HG03439 (cell line): Measurements from ENCODE around the gene TMEM30A.

Experiments
- ATAC-seq: cut with Tn5 transposase; IDR thresholded peaks from one replicate; pipeline ENCODE4 v1.9.1; 2021; ENCODE audit warnings: mild to moderate bottlenecking, moderate library complexity; ENCODE audit not compliant: unreplicated experiment

Gene TMEM30A

DNA sequence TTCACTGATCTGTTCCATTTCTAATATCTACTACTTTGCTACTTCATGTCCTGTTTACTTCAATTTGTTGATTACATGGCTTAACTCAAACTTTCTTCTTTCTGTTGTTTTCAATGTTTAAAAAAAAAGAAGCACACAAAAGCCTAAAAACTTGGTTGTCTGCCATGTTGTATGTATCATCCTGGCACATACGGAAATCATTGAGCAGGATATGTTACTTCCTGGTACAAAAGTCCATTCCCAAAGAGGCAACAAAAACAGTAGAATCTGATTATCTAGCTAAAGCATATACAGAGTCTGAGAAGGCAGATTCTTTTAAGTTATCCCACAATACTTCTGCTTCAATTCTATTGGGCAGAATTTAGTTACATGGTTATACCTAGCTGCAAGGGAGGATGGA lies 64.2 kb downstream of the TMEM30A start:
- ATAC-seq = no peak

DNA sequence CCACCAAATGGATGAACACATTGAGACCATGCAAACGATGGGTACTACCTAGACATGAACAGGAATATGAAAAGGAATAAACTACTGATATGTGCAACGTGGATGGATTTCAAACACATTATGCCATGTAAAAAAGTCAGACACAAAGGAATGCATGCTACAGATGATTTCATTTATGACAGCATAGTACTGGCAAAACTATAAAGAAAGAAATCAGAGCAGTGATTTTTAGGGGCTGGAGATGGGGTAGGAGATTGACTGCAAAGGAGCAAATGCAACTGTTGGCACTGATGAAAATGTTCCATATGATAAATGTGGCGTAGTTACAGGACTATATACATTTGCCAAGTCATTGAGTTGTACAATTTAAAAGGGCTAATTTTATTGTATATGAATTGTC lies 65.3 kb downstream of the TMEM30A start:
- ATAC-seq = no peak

DNA sequence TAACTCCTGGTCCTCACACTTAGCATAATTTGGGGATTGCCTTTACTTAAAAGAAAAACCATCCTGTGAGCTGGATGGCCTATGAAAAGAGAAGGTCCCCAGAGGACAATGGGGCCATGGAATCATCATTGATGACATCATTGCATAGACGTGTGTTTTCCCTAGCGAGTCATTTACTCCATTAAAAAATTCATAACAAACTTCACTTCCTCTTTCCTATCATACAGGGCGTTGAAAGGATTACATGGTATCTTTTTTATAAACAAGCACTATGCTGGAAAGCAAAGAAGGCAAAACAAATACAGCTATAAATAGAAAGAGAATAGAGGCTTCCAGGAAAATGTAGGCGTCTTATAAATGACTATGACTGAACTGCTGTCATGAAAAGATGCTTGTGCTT lies 67.4 kb downstream of the TMEM30A start:
- no peak for ATAC-seq

DNA sequence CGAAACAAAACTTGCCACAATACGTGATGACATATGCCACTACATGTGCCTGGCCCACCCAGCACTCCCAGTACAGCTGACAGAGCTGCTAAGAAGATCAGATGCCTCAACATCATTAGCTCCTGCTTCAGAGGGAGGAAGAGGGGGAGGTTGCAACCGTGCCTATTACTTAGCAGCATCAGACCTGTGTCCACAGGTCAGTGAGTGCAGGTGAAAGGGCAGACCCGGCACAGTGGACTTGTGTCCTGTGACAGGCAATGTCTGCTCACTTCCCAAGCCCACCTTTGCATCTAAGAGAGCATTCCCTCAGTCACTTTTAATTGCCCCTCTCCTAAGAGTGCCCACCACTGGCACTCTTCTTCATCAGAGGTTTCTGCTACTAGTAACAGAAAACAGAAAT lies 69.3 kb downstream of the TMEM30A start:
- ATAC-seq = no peak

DNA sequence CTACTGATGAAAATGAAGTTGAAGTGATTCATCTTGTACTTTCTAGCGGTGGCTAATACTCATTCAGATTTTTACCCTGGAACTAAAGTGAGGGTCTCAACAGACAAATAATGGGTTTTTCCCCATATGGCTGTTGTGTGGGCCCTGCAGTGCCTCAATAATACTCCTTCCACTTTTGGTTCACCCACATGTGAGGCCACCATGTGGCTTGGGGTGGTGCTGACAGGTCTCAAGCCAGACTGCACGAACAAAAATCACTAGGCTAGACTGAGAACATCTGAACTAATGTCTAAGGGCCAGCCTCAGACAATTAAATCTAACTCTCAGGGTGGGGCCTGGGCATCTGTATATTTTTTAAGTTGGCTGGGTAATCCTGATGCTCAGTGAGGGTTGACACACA lies 70.9 kb downstream of the TMEM30A start:
- no peak for ATAC-seq

DNA sequence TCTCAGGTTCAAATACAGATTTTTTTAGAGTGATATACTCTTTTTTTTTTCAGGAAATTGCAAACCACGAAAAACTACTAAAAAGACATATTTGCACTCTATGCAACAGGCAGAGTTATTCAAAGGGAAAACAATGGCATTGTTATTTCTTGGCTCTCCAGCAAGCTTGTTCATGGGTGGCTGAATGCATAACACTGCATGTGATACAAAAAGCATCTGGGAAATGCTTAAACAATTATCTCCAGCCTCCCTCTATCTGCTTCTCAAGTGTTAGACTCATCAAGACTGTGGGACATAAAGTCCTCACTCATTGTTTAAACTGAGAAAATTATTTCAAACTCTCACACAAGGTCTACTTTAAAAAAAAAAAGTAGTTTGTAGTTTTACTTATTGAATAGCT lies 71.5 kb downstream of the TMEM30A start:
- no peak for ATAC-seq

DNA sequence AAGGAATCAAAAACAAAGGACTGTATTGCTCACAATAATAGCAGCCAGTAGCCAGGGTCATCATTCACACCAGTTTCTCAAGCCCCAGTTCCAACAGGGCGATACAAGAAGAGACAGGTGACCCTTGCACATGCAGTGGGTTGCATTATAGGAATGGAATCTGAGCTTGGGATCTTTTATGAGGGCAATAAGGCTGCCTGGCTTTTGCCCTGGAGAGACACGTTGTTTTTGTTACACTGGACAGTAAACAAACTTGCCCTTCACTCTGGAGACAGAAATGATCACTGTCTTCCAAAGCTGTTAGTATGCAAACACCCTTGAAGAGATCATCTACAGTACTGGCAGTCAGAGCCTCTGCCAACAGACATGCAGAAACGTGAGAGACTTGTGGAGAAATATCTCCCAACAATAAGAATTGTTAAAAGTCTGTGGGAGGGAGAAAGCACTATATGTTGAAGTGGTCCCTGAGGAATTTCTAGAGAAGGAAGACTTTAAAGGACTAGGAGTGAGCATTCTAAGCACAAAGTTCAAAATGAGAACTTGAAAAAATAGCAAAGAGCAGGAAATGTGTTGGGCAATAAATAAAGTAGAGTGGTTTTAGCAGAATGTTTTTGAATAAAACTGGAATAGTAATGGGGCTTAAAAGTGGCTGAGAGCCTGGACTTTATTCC lies 72.5 kb downstream of the TMEM30A start:
- ATAC-seq = no peak

DNA sequence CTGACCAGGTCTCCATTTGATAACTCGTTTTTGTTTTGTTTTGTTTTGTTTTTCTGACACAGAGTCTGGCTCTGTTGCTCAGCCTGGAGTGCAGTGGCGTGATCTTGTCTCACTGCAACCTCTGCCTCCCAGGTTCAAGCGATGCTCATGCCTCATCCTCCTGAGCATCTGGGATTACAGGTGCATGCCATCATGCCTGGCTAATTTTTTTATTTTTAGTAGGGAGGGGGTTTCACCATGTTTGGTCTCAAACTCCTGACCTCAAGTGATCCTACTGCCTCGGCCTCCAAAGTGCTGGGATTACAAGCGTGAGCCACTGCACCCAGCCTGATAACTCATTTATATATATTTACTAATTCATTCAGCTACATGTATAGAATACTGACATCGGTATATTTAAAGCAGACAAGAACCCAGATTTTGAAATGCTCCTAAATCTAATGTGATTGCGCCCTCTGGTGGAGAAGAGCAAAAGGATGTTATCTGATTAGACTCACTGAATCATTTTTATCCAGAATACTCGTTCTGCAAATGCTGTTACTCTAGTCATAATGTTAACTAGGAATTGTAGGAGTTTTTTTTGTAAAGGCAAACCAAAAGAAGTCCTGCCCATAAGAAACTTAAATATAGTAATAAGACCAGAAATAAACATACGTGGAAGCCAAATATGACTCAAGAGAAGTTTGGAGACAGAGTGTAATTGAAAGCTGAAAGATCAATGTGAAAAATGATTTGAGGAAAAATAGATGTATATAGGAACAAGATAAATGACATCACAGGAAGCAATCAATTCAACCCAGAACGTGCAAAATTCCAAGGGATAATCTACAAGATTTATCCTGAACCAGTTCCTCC lies 73.5 kb downstream of the TMEM30A start:
- ATAC-seq = no peak

DNA sequence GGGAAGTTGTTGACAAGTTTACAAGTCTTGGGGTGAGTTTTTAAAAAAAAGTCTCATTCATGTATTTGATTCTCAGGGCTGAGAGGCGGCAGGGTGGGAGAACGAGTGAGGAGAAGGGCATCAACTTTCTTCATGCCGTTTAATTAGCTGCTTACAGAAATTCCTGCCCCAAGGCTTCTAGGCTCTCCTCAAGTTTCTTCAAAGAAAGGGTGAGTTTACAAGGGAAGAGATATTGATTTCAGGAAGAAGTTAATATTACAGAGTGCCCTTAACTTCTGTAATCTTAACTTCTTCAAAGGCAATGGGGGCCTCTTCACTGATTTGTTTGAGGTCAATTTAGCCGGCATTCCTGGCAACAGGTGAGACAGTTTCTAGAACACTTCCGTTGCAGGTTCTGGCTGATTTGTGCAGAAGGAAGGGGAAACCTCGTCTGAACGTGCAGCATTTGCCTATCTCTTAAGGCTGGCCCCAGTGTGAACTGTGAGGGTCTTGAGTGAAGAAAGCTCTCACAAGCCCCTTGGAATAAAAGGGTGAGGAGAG lies 75.3 kb downstream of the TMEM30A start:
- ATAC-seq = no peak

DNA sequence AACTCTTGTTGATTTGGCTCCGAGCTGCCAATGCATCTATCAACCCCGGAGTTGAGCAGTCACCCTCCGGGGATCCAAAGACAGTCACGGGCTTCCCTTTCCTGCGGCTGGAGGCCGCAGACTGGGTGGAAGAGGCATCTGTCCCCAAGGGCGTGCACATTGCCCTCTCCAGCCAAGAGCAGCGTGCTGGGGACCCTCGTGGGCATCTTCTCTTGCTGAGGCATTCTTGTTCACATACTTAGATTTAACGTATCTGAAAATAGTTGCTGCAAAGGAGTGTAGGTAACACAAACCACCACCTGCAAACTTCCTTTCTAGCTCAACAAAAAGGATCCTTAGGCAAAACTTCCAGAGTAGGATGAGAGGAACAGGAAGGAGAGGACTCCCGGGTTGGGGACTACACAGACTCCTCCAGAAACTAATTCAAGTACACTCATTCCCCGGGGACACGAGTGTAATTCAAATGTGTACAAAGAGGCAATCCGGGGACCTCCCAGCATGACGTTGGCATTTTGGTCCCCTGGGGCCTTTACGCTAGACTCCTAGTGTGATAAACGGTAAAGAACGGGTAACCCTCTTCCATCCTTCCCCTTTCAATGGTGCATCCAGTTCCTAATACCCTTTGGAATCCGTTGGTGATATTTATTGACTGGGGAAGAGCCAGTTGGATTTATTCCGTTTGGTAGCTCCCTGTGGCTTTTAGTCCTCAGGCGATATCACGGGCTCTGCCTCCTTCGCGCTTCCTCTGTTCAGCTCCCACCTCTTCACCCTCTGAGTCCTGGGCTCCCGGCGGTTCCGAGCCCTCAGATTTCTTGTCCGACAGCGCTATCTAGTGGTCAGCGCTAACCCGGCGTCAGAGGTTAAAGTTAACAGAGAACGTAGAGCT lies 76.1 kb downstream of the TMEM30A start:
- peak; percentile 78 for ATAC-seq

DNA sequence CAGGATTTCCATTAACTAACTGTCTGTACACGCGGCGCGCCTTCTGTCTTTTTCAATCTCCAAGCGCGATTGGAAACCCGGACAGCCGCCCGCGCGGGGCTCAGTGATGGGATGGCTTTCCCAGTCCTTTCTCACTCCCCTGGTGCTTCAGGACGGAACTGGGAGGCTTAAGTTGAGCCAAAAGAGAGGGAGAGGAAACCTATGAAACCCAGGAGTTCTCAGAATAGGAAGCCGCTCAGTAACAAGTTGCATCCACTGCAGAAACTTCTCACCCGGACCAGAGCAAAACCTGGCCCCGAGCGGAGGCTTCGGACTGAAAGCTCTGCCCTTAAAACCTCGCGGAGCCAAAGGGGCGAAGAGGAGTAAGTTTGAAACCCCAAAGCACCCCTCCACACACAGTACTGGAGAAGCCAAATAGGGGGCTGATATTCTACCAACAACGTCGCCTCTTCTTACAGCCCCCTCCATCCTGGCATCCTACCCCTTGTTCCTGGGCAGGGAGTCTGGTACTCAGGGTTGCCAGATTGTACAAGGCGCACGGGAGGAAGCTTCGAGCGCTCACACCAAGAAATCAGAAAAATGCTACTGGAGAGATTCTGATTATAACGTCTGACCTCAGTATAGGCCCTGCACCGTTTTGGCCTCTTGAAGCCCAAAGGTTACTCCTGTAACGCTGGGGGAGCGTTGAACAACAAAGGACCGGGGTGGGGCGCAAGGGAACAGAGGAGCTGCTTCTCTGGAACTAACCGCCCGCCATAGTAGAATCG lies 77.8 kb downstream of the TMEM30A start:
- ATAC-seq = no peak

DNA sequence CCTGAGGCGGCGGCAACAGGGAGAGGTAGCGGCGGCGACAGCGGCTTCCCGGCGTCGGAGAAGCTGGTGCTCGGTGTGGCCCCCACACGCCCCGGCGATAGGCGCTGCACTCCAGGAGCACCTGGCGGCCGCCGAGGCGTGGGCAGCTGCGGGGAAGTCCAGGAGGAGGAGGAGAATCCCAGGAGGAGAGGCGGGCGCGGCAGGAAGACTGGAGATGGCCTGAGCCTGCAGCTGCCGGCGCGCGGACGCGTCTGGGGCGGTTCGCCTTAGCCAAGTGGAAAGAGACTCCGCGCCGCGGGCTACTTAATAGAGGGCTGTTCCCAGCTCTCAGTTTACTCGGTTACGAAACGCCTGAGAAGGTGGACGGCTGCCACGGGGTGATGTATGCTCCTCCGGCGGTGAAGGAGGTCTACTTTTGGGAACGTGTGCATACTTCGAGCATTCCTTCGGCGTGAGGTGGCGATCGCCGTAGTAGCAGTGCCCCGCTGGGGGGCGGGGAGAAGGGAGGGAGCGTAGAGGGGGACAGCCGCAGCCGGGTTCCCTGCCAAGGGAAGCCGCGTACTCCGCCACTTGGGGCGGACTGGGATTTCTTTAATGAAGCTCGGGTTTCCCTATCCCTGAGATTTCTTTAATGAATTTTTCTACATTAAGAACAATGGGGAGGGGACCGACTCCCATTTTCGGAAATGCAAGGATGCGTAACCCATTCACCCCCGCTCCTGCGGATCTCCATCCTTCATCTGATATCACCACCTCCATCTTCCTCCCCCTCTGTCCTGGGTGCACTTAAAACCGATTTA lies 78.6 kb downstream of the TMEM30A start, which contains the start of gene COL12A1:
COL12A1 (minus strand) TSS at position 278 of the 800 bp plus-strand sequence. CDS start 3,261 bp downstream, outside the sequence.
- no peak for ATAC-seq

DNA sequence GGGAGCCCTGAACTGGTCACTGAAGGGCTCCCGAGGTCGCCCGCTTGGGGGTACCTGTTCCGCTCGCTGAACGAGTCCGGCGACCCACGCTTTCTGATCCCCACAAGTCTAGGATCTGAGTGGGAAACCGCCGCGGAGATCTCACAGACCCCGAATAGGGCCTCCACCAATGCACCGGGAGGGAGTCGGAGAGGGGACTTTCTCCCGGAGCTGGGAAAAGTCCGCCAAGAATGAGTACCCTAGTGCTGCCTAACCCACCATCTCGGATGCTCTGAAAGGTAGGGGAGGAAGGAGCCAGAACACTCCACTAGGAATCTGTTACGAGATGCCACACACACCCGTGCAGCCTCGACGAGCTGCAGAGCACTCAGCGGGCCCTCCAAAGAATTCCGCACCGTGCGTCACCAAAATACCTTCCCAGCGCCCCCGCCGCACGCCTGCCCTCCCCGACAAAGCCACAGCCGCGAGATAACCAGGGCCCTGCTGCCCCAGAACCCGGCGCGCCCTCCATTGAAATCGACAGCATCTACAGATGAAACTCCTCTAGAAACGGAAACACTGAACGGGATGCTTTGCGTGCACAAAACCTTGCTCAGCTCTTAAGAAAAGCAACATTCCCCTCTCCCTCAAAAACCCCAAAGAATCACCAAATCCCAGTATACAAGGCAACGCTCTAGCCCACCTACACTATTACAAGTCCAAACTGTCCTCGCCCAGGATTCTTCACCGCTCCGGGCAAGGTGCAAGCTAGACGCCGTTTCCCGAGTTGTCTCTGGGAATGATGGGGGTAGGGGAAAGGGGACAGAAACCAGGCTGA lies 79.4 kb downstream of the TMEM30A start:
- ATAC-seq = no peak

DNA sequence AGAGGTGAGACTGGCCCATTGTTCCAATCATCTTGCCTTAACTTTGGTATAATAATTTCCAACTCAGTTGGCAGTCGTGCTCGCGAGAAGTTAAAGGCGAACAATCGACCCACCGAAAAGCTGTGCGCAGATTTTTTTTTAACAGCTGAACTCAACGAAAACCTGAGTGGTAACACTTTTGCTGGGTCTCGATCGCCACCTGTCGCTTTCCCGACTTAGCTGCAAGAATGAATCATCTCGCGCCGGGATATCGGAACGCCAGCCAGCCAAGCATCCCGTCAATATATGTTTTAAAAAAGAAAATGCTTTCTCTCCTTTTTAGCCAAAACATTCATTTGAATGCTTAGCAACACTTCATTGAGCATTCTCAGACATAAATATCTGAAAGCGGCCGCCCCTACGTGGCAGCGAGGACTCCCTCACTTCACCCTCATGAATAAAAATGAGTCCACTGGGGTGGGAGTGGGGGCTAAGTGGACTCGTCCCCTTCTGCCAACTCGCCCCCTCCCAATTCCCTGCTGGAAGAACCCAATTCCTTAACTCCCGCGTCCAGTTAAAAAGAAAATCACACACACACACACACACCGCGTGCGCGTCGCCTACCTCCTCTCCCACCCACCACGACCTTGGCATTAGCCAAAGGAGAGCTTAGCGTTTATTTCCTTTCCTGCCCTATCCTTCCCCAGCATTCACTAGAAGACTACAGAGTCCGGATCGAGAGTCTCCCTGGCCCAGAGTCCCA lies 80.2 kb downstream of the TMEM30A start:
- ATAC-seq = no peak

DNA sequence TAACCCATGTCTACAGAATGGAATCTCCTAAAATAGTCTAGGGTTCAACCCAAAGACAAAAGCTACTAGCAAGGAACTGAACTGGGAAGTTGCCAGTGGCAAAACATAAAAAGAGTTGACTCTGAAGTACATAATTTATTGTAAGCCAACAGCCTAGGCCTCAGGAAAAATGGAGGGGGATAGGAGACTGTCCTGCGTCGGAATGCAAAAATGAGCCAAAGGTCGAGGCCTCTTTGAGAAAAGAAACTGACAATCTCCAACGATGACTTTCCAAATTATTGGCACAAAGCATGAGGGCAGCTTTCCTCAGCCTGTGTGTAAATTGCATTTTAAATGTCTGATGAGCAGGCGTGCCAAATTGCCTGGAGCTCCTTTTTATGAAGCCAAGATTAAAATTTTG lies 80.9 kb downstream of the TMEM30A start:
- no peak for ATAC-seq
